Mammary epithelial cell (primary cell): ENCODE data around the gene COL24A1.

Experiments used
- CTCF ChIP-seq, 2 donors: IDR thresholded peaks in 1 of 2; conservative IDR thresholded peaks in 1 of 2; 2 replicates each; pipeline ENCODE4 v1.5.1; 2011 to 2012; ENCODE audit warnings: inconsistent platforms in 2 of 2, low read length in 2 of 2, mild to moderate bottlenecking in 2 of 2, control low read depth in 1 of 2, low read depth in 1 of 2; ENCODE audit not compliant: insufficient read depth in 1 of 2; ENCODE audit errors: extremely low read depth in 1 of 2
- EZH2 ChIP-seq: IDR thresholded peaks from 2 replicates; pipeline ENCODE4 v1.6.1; 2012; ENCODE audit warnings: low read length, inconsistent platforms, borderline replicate concordance

GRCh38 chr1:85962457-85962856, 194.1 kb downstream of the COL24A1 start:
- no peak for TF ChIP-seq CTCF (conservative IDR thresholded peaks at IDR 0.05 in 1 of 2, IDR thresholded peaks at IDR 0.05 in 1 of 2; ENCODE audit: extremely low read depth in 1 of 2, insufficient read depth in 1 of 2, low read depth in 1 of 2, low read length in 2 of 2)
- TF ChIP-seq EZH2, result no peak
